ENCODE measurements around the gene RNF217.
"Not testable (repeated sequence)": the region's sequence is repeated elsewhere in the genome, so short reads cannot be mapped to it uniquely, and the experiment has no call there.

The RNF217 gene, protein sequence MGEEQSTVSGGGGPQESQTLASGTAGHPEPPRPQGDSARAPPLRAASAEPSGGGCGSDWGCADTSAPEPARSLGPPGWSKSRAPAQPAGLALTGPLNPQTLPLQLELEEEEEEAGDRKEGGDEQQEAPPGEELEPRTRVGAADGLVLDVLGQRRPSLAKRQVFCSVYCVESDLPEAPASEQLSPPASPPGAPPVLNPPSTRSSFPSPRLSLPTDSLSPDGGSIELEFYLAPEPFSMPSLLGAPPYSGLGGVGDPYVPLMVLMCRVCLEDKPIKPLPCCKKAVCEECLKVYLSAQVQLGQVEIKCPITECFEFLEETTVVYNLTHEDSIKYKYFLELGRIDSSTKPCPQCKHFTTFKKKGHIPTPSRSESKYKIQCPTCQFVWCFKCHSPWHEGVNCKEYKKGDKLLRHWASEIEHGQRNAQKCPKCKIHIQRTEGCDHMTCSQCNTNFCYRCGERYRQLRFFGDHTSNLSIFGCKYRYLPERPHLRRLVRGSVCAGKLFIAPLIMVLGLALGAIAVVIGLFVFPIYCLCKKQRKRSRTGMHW

DNA sequence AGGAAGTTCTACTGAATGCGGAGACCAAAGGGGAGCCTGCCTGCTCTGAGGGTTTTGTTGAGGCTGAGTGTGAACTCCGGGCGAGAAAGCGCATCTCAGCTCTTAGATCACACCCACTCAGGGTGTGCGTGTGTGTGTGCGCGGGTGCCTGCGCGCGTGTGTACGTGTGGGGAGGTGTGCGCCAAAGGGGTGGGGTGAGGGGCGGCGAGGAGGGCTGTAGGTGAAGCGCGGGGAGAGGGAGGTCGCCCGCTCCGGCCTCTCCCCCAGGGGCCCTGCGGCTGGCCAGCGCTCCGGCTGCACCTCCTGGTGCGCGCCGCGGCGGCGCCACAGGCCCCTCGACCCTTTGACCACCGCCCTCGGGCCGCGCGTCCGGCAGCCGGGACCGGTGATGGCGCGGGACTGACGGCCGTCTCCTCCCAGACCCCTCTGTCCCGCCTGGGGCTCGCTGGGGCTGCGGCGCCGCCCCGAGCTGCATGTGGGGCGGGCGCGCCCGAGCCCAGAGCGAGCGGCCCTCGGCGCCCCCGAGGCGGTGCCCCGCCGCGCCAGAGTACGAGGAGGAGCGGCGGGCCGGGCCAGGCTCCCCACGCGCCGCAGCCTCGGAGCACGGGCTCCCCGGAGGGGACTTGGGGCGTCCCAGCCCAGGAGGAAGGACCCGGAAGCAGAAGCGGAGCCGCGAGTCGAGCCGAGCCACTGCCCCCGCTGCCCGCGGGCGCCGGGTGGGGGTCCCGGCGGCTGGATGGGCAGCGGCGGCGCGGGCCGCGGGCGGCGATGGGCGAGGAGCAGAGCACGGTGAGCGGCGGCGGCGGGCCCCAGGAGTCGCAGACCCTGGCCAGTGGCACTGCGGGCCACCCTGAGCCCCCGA is at the start of gene RNF217:
TSS of gene RNF217 (plus strand) at position 661 of the 862 bp plus-strand sequence. CDS start at position 769, 108 bp downstream.
- no peak for DNase-seq

DNA sequence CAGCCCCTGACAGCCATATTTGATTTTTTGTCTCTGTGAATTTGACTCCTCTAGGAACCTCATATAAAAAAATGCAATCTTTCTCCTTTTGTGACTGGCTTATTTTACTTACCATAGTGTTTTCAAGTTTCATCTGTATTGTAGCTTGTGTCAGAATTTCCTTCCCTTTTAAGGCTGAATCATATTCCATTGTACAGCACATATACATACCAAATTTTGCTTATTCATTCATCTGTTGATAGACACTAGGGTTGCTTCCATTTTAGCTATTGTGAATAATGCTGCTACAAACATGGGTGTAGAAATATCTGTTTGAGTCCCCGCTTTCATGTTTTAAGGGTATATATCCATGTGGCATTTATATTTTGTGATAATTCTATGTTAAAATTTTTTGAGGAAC is 49.2 kb upstream of the RNF217 start:
- no peak for DNase-seq

DNA sequence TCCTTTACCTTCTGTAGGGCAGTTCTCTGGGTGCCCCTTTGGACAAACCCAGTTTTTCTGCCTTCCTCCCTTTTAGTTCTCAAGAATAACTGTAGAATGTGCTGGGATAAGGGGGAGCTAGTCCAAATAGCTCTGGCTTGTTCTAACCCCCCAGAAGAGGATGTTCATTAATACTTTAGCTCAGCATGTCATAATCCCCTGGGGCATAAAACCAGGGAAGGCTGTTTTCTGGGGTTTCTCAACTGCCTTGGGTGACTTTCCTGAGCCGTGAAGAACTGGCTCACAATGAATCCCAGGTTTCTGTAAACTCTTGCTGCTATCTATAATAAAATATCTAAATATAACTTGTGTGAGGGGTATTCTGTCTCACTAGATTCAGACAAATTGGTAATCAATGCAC is 44.5 kb upstream of the RNF217 start:
- DNase-seq = no peak

GRCh38 chr6:124919703-124920102 is 42.5 kb upstream of the RNF217 start:
- DNase-seq = not testable (repeated sequence)

- DNase-seq = no peak
Observed at GRCh38 chr6:124924333-124924759, 37.9 kb upstream of the RNF217 start.

DNA sequence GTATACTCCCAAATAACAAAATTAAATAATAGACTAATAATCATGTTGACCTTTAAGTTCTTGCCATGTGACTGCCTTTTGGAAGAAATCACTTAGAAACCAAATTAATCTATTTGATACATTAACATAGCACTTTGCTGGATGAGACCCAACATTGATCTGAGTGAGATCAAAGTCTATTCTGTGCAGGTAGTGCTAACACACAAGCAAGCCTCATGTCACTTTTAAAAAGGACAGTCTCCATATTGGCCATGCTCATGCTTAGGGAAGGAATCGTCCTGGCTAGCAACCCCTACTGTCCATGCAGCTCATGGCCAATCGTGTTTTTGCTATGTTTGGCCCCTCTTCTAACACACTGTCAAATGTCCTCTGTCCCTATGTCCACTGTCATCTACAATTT is 35.8 kb upstream of the RNF217 start:
- DNase-seq = no peak

DNA sequence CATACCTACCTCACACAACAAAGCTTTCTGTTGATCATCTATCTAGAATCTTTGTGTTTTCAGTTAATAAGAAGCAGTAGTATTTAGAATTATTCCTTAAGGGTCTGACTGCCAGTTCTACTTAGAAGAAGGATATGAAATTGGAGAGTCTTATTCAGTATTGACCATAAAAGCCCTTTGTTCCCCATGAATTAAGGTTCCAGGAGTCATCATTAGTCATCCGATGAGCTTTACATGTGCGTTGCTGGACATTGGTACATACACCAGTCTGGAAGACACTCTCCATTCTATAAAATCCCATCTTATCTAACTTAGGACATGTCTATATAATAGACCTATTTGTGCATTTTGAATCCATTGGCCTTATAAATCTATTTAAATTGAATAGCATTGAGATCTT is 34.4 kb upstream of the RNF217 start:
- no peak for DNase-seq

GRCh38 chr6:124928851-124929250 is 33.4 kb upstream of the RNF217 start:
- DNase-seq = no peak

GRCh38 chr6:124937645-124938044 is 24.6 kb upstream of the RNF217 start:
- DNase-seq = no peak

DNA sequence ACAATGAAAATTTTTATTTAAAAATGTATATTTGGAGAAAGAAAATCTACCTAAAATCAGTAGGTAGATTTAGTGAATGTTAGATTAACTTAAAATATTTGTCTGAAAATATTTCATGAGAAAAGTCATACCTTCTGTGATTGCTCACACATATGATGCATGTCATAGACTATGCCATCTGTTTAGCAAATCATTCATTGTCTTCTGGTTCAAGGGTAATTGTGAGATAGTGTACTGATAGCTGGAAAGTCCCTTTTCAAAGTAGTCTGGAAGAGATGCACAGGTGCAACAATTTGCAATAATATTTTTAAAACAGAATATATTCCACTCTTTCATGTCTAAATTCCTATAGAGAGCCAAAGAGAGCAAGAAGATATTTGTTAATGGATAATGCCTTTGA is 21.0 kb upstream of the RNF217 start:
- DNase-seq = no peak

GRCh38 chr6:124943658-124944057 is 18.6 kb upstream of the RNF217 start:
- no peak for DNase-seq

- DNase-seq = no peak
Observed at GRCh38 chr6:124947971-124948451, 14.2 kb upstream of the RNF217 start.

DNA sequence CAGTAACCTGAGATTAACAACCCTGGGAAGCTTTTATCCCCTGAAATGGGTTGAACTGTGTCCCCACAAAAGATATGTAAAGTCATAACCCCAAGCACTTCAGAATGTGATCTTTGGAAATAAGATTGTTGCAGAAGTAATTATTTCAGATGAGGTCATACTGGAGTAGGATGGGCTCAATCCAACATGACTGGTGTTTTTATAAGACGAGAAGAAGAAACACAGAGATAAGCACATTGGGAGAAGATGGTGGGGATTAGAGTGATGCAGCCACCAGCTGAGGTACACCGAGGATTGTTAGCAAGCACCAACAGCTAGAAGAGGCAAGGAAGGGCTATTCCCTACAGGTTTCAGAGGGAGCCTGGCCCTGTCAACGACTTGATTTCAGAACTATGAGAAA is 12.5 kb upstream of the RNF217 start:
- no peak for DNase-seq

GRCh38 chr6:124953808-124954207 is 8.4 kb upstream of the RNF217 start:
- no peak for DNase-seq

- DNase-seq = no peak
Observed at GRCh38 chr6:124955108-124955856, 7.0 kb upstream of the RNF217 start.

- DNase-seq = no peak
Observed at GRCh38 chr6:124956018-124956417, 6.2 kb upstream of the RNF217 start.

GRCh38 chr6:124958149-124958548 is 4.1 kb upstream of the RNF217 start:
- DNase-seq = no peak

DNA sequence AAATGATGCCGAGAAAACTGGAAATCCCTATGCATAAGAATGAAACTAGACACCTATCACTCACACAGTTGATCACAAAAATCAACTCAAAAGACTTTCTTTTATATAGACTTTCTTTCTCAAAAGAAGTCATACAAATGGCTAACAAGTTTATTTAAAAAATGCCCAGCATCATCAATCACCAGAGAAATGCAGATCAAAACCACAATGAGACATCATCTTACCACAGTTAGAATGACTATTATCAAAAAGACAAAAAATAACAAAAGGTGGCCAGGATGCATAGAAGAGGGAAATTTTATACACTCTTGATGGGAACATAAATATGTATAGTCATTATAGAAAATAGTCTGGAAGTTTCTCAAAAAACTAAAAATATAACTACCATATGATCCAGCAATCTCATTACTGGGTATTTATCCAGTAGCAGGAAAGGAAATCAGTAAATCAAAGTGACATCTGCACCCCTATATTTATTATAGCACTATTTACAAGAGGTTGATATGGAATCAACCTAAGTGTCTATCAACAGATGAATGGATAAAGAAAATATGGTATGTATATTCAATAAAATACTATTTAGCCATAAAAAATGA is 3.4 kb upstream of the RNF217 start:
- no peak for DNase-seq

- DNase-seq = no peak
Observed at GRCh38 chr6:124960757-124961463, 1.3 kb upstream of the RNF217 start.

DNA sequence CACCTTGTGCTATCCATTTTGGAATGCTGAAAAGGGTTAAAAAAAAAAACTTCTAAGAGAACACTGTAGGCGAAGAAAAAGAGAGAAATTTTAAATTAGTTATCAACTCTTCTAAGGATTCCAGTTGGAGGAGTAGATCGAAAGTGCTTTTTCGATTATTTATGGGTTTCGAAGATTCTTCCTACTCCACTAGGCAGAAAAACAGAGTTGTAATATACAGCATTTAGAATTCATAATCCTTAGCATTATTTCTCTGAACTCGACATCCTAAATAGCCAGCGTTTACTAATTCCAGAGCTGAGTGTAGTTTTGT is 817 bp upstream of the RNF217 start:
- DNase-seq = no peak

DNA sequence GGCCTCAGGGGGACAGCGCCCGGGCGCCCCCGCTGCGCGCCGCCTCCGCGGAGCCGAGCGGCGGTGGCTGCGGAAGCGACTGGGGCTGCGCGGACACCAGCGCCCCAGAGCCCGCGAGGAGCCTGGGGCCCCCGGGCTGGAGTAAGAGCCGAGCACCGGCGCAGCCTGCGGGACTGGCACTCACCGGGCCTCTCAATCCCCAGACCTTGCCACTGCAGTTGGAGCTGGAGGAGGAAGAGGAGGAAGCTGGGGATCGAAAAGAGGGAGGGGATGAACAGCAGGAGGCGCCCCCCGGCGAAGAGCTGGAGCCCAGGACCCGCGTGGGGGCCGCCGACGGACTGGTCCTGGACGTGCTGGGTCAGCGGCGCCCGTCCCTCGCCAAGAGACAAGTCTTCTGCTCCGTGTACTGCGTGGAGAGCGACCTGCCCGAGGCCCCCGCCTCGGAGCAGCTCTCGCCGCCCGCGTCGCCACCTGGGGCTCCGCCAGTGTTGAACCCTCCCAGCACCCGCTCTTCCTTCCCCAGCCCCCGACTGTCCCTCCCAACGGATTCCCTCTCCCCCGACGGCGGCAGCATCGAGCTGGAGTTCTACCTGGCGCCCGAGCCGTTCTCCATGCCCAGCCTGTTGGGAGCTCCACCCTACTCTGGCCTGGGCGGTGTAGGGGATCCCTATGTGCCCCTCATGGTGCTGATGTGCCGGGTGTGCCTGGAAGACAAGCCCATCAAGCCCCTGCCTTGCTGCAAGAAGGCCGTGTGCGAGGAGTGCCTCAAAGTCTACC is 590 bp downstream of the RNF217 start:
- no peak for DNase-seq

Data from COR-L47 (cell line).